ENCODE results near the gene INPP5D.

The INPP5D gene

DNA sequence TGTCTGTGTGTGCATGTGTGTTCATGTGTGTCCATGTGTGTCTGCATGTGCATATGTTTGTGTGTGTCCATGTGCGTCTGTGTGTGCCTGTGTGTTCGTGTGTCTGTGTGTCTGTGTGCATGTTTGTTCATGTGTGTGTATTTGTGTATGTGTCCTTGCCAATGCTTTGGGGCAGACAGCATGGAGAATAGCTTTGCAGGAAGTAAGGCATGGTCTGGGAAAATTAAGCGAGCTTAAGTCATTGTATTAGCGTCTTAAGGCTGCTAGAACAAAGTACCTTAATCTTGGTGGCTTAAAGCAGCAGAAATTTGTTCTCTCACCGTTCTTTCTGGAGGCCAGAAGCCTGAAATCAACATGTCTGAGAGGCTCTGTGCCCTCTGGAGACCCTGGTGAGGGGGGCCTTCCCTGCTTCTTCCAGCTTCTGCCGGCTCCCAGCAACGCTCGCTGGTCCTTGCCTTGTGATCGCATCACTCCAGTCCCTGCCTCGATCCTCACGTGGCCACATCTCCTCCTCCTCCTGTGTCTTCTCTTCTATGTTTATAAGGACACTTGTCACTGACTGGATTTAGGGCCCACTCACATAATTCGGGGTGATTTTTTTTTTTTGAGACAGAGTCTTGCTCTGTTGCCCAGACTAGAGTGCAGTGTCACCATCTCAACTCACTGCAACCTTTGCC, 23.8 kb upstream of the INPP5D start:
- Histone ChIP-seq H3K79me2 (ENCODE audit: insufficient read depth, low read length) (no peaks in the 10 kb centered on the region), H3K9ac (ENCODE audit: low read depth, low read length) (no peak overlapping the region), H3K4me1 (ENCODE audit: insufficient read depth, low read length) (no peaks in the 10 kb centered on the region), H3K4me3 (ENCODE audit: low read depth in 1 of 2, low read length in 2 of 2) (no peak overlapping the region), H3K27ac (ENCODE audit: low read length) (no peak overlapping the region), H4K20me1 (ENCODE audit: insufficient read depth, low read length) (no peaks in the 10 kb centered on the region), H3K4me2 (ENCODE audit: insufficient read depth, low read length) (no peak overlapping the region), H3K27me3 (ENCODE audit: insufficient read depth, low read length, poor library complexity) (no peaks in the 10 kb centered on the region), H3K36me3 (ENCODE audit: insufficient read depth, low read length) (no peaks in the 10 kb centered on the region), H2AFZ (ENCODE audit: low read depth, low read length) (no peak overlapping the region), H3K9me3 (ENCODE audit: insufficient read depth, low read length, severe bottlenecking) (peaks cover 4% of the 10 kb centered on the region)
- DNase-seq (no peak), ATAC-seq (ENCODE audit: insufficient read depth, low read depth) (no peak)
- no peak for TF ChIP-seq EZH2 (IDR thresholded peaks at IDR 0.05; ENCODE audit: borderline replicate concordance, low read depth, low read length, severe bottlenecking)
- TF ChIP-seq, protein P1, sequence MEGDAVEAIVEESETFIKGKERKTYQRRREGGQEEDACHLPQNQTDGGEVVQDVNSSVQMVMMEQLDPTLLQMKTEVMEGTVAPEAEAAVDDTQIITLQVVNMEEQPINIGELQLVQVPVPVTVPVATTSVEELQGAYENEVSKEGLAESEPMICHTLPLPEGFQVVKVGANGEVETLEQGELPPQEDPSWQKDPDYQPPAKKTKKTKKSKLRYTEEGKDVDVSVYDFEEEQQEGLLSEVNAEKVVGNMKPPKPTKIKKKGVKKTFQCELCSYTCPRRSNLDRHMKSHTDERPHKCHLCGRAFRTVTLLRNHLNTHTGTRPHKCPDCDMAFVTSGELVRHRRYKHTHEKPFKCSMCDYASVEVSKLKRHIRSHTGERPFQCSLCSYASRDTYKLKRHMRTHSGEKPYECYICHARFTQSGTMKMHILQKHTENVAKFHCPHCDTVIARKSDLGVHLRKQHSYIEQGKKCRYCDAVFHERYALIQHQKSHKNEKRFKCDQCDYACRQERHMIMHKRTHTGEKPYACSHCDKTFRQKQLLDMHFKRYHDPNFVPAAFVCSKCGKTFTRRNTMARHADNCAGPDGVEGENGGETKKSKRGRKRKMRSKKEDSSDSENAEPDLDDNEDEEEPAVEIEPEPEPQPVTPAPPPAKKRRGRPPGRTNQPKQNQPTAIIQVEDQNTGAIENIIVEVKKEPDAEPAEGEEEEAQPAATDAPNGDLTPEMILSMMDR (IDR thresholded peaks at IDR 0.05; ENCODE audit: borderline replicate concordance, extremely low read depth, low read length, poor library complexity, severe bottlenecking): no peak

DNA sequence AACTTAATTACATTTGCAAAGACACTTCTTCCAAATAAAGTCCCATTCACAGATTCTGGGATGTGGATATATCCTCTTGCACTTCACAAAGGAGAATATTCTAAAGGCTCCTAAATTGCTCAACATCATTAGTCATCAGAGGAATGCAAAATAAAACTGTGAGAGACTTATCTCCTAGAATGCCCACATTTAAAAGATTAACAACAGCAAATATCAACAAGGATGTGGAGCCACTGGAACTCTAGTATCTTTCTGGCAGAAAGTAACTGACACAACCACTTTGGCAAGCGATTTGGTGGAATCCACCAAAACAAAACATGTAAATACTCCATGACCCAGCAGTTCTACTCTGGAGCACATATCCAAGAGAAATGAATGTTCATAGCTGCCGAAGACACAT, 23.1 kb upstream of the INPP5D start:
- no peak overlapping the region for H3K9ac ChIP-seq (ENCODE audit: low read depth, low read length)
- H3K4me2 ChIP-seq (ENCODE audit: insufficient read depth, low read length): no peak overlapping the region
- ATAC-seq (ENCODE audit: insufficient read depth, low read depth): no peak
- H3K36me3 ChIP-seq (ENCODE audit: insufficient read depth, low read length): no peaks in the 10 kb centered on the region
- no peaks in the 10 kb centered on the region for H3K79me2 ChIP-seq (ENCODE audit: insufficient read depth, low read length)
- no peak for DNase-seq
- H2AFZ ChIP-seq (ENCODE audit: low read depth, low read length): no peak overlapping the region
- no peak overlapping the region for H3K27ac ChIP-seq (ENCODE audit: low read length)
- no peaks in the 10 kb centered on the region for H3K4me1 ChIP-seq (ENCODE audit: insufficient read depth, low read length)
- no peak for TF ChIP-seq EZH2 (IDR thresholded peaks at IDR 0.05; ENCODE audit: borderline replicate concordance, low read depth, low read length, severe bottlenecking)
- TF ChIP-seq, protein P1 (IDR thresholded peaks at IDR 0.05; ENCODE audit: borderline replicate concordance, extremely low read depth, low read length, poor library complexity, severe bottlenecking): no peak
- no peak overlapping the region for H3K4me3 ChIP-seq (ENCODE audit: low read depth in 1 of 2, low read length in 2 of 2)
- no peaks in the 10 kb centered on the region for H3K27me3 ChIP-seq (ENCODE audit: insufficient read depth, low read length, poor library complexity)
- H4K20me1 ChIP-seq (ENCODE audit: insufficient read depth, low read length): no peaks in the 10 kb centered on the region
- H3K9me3 ChIP-seq (ENCODE audit: insufficient read depth, low read length, severe bottlenecking): peaks cover 4% of the 10 kb centered on the region

DNA sequence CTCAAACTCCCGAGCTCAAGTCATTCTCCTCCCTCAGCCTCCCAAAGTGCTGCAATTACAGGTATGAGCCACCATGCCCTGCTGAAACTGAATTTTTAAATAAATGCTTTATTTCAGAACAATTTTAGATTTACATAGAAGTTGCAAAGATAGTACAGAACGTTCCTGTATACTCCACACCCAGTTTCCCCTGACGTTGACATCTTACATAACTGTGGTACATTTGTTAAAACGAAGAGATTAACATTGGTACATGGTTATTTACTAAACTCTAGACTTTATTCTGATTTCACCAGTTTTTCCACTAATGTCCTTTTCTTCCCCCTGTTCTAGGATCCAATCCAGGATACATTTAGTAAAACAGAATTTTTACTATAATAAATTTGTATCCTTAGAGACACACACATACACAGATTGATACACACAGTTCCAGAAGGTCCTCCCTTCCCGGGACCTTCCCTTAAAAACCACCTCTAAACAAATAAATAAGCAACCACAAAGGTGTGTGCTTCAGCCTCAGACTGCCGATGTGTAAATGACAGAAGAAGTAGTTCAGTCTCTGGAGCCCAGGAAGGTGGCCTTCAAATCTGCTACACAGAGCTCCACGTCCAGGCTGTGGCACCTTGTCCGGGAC, 20.8 kb upstream of the INPP5D start:
- Histone ChIP-seq H4K20me1 (ENCODE audit: insufficient read depth, low read length) (no peaks in the 10 kb centered on the region), H3K9ac (ENCODE audit: low read depth, low read length) (no peak overlapping the region), H3K4me2 (ENCODE audit: insufficient read depth, low read length) (no peak overlapping the region), H3K9me3 (ENCODE audit: insufficient read depth, low read length, severe bottlenecking) (peaks cover 4% of the 10 kb centered on the region), H3K4me3 (ENCODE audit: low read depth in 1 of 2, low read length in 2 of 2) (no peak overlapping the region), H3K27ac (ENCODE audit: low read length) (no peak overlapping the region), H2AFZ (ENCODE audit: low read depth, low read length) (no peak overlapping the region), H3K4me1 (ENCODE audit: insufficient read depth, low read length) (no peaks in the 10 kb centered on the region), H3K36me3 (ENCODE audit: insufficient read depth, low read length) (no peaks in the 10 kb centered on the region), H3K27me3 (ENCODE audit: insufficient read depth, low read length, poor library complexity) (peaks cover 6% of the 10 kb centered on the region), H3K79me2 (ENCODE audit: insufficient read depth, low read length) (no peaks in the 10 kb centered on the region)
- TF ChIP-seq, protein P1 (IDR thresholded peaks at IDR 0.05; ENCODE audit: borderline replicate concordance, extremely low read depth, low read length, poor library complexity, severe bottlenecking): no peak
- TF ChIP-seq EZH2 (IDR thresholded peaks at IDR 0.05; ENCODE audit: borderline replicate concordance, low read depth, low read length, severe bottlenecking): no peak
- no peak for DNase-seq
- no peak for ATAC-seq (ENCODE audit: insufficient read depth, low read depth)
